ENCODE data around the gene RAB7B.

- TF ChIP-seq CTCF (IDR thresholded peaks at IDR 0.05), result no peak
- TF ChIP-seq POLR2AphosphoS5 (IDR thresholded peaks at IDR 0.05), result no peak
- no peak for TF ChIP-seq POLR2A (IDR thresholded peaks at IDR 0.05)
Measured at GRCh38 chr1:205928317-205928716, 74.9 kb downstream of the RAB7B start.
